Caco-2 (cell line): Measurements from ENCODE around the gene GSS. TPM values are rescaled to one million over a fixed set of nuclear protein-coding genes. Genes with fewer than 3 reads are reported as not detected.

ENCODE experiments used
- BruUV-seq: library from RNA; stranded (reverse); fragments of 400-500 nt; replicated peaks from 2 replicates; lab custom pipeline; 2021; lab: Mats Ljungman, UMichigan
- CTCF ChIA-PET: fragments of 300-600 bp; sonication (Branson Sonifier 250); formaldehyde crosslinking; loops from one replicate; lab custom pipeline; 2022; ENCODE audit warnings: antibody characterized with exemption; lab: Charles Lee
- POLR2A ChIA-PET: fragments of 300-600 bp; sonication (Branson Sonifier 250); formaldehyde crosslinking; loops from one replicate; lab custom pipeline; 2022; ENCODE audit warnings: antibody characterized with exemption; lab: Charles Lee
- DNase-seq, 2 experiments: peaks; one replicate each; pipeline versions ENCODE4 v3.0.0 to v3.0.0-alpha.2; 2020 to 2022
- H3K27me3 ChIP-seq: replicated peaks from 2 replicates; pipeline ENCODE4 v1.6.0; 2011; ENCODE audit warnings: low read length; ENCODE audit not compliant: control insufficient read depth, insufficient read depth
- H3K36me3 ChIP-seq: 2 replicates; pipeline ENCODE4 v1.5.1; 2011; ENCODE audit warnings: low read length; ENCODE audit not compliant: control insufficient read depth, insufficient read depth
- H3K4me1 ChIP-seq: fragments of 250-450 bp; sonication (Bioruptor Pico); 2 replicates; pipeline ENCODE4 v1.5.1; 2020; ENCODE audit warnings: mild to moderate bottlenecking
- H3K4me3 ChIP-seq: 2 replicates; pipeline ENCODE4 v1.5.1; 2011; ENCODE audit warnings: low read depth, mild to moderate bottlenecking, control low read depth, low read length
- H3K9me3 ChIP-seq: fragments of 250-450 bp; sonication (Bioruptor Pico); 2 replicates; pipeline ENCODE4 v1.5.1; 2020; ENCODE audit warnings: mild to moderate bottlenecking, moderate library complexity
- H3K27ac Mint-ChIP-seq: one replicate; pipeline ENCODE4 v1.8.0; 2022; ENCODE audit warnings: mixed read lengths; ENCODE audit not compliant: unreplicated experiment
- H3K27me3 Mint-ChIP-seq: one replicate; pipeline ENCODE4 v1.8.0; 2022; ENCODE audit warnings: mixed read lengths; ENCODE audit not compliant: insufficient read depth, unreplicated experiment
- H3K36me3 Mint-ChIP-seq: one replicate; pipeline ENCODE4 v1.8.0; 2022; ENCODE audit warnings: mild to moderate bottlenecking, mixed read lengths; ENCODE audit not compliant: insufficient read depth, unreplicated experiment
- H3K4me1 Mint-ChIP-seq: one replicate; pipeline ENCODE4 v1.8.0; 2022; ENCODE audit warnings: low read depth, mixed read lengths; ENCODE audit not compliant: unreplicated experiment
- H3K4me3 Mint-ChIP-seq: one replicate; pipeline ENCODE4 v1.8.0; 2022; ENCODE audit warnings: mild to moderate bottlenecking, moderate library complexity, mixed read lengths; ENCODE audit not compliant: unreplicated experiment
- H3K9me3 Mint-ChIP-seq: one replicate; pipeline ENCODE4 v1.8.0; 2022; ENCODE audit warnings: mixed read lengths; ENCODE audit not compliant: unreplicated experiment
- CTCF ChIP-seq, 2 experiments: fragments of 200-600 bp in 1 of 2; IDR thresholded peaks; 1 replicate in 1 of 2; 2 replicates in 1 of 2; pipeline versions ENCODE4 v1.5.1 to v1.8.0; 2011 to 2022; ENCODE audit warnings: antibody characterized with exemption in 1 of 2, control low read depth in 1 of 2, inconsistent platforms in 1 of 2, low read depth in 1 of 2, low read length in 1 of 2, mild to moderate bottlenecking in 1 of 2, moderate library complexity in 1 of 2; ENCODE audit not compliant: insufficient read depth in 1 of 2, severe bottlenecking in 1 of 2, unreplicated experiment in 1 of 2
- intact Hi-C: fragments of 100-400 bp; cut with micrococcal nuclease; formaldehyde crosslinking; loops from one replicate; pipeline ENCODE4 v1.10.0; 2022; ENCODE audit not compliant: unreplicated experiment
- total RNA-seq: library from RNA; stranded (reverse); gene quantifications from 2 replicates; pipeline ENCODE4 v1.2.3, GENCODE V29; 2022

The GSS gene
- total RNA-seq, 1 experiment from 2014 or later, result 138 TPM

GRCh38 chr20:34992751-34993417 lies 37.3 kb upstream of the GSS start:
- intact Hi-C loops, result no loop called here
- Mint-ChIP-seq H3K27me3 (no peaks in the 10 kb centered on the region), H3K27ac (no peak overlapping the region), H3K4me3 (no peak overlapping the region), H3K4me1 (no peaks in the 10 kb centered on the region), H3K9me3 (no peaks in the 10 kb centered on the region), H3K36me3 (peaks cover 71% of the 10 kb centered on the region)
- ChIA-PET CTCF (interaction anchor here (1.0 kb wide), 1 partner anchor 119 kb away, joined by 5 read pairs; no protein-coding TSS in a partner anchor), POLR2A (no interaction called here)
- BruUV-seq, result no TSS peak
- Histone ChIP-seq H3K4me3 (no peak overlapping the region), H3K36me3 (peaks cover 4% of the 10 kb centered on the region), H3K4me1 (no peaks in the 10 kb centered on the region), H3K27me3 (no peaks in the 10 kb centered on the region), H3K9me3 (no peaks in the 10 kb centered on the region)
- TF ChIP-seq CTCF (IDR thresholded peaks at IDR 0.05; ENCODE audit: insufficient read depth in 1 of 2, low read depth in 1 of 2, low read length in 1 of 2, severe bottlenecking in 1 of 2, unreplicated experiment in 1 of 2), result no peak
- DNase-seq, result no peak

GRCh38 chr20:34990661-34991214 lies 35.1 kb upstream of the GSS start:
- no peaks in the 10 kb centered on the region for H3K9me3 Mint-ChIP-seq
- no peaks in the 10 kb centered on the region for H3K4me1 Mint-ChIP-seq
- intact Hi-C loops, result no loop called here
- ChIA-PET POLR2A (interaction anchor here (0.7 kb wide), 1 partner anchor 270 kb away, joined by 7 read pairs; no protein-coding TSS in a partner anchor), CTCF (interaction anchor here (1.1 kb wide), 1 partner anchor 117 kb away, joined by 5 read pairs; no protein-coding TSS in a partner anchor)
- peak overlapping the region; percentile 29 for H3K27ac Mint-ChIP-seq
- H3K27me3 Mint-ChIP-seq, result no peaks in the 10 kb centered on the region
- peaks cover 58% of the 10 kb centered on the region for H3K36me3 Mint-ChIP-seq
- no peak overlapping the region for H3K4me3 Mint-ChIP-seq
- no peaks in the 10 kb centered on the region; the same call in 1 of the 2 replicates for H3K27me3 ChIP-seq
- no peak for TF ChIP-seq CTCF (IDR thresholded peaks at IDR 0.05; ENCODE audit: insufficient read depth in 1 of 2, low read depth in 1 of 2, low read length in 1 of 2, severe bottlenecking in 1 of 2, unreplicated experiment in 1 of 2)
- DNase-seq, result no peak
- BruUV-seq, result no TSS peak
- no peak overlapping the region for H3K4me3 ChIP-seq
- no peaks in the 10 kb centered on the region for H3K9me3 ChIP-seq
- no peaks in the 10 kb centered on the region for H3K4me1 ChIP-seq
- H3K36me3 ChIP-seq, result peaks cover 4% of the 10 kb centered on the region

GRCh38 chr20:34990231-34990630 lies 34.6 kb upstream of the GSS start:
- intact Hi-C loops, result no loop called here
- ChIA-PET POLR2A (interaction anchor here (0.7 kb wide), 1 partner anchor 269 kb away, joined by 7 read pairs; no protein-coding TSS in a partner anchor), CTCF (interaction anchor here (2.3 kb wide), 1 partner anchor 116 kb away, joined by 5 read pairs; no protein-coding TSS in a partner anchor)
- Mint-ChIP-seq H3K4me3 (no peak overlapping the region), H3K4me1 (no peaks in the 10 kb centered on the region), H3K27ac (no peak overlapping the region), H3K27me3 (no peaks in the 10 kb centered on the region), H3K9me3 (no peaks in the 10 kb centered on the region), H3K36me3 (peaks cover 60% of the 10 kb centered on the region)
- Histone ChIP-seq H3K36me3 (peaks cover 1% of the 10 kb centered on the region), H3K27me3 (no peaks in the 10 kb centered on the region; the same call in 1 of the 2 replicates), H3K4me1 (no peaks in the 10 kb centered on the region), H3K9me3 (no peaks in the 10 kb centered on the region), H3K4me3 (no peak overlapping the region)
- DNase-seq, result no peak
- no TSS peak for BruUV-seq
- TF ChIP-seq CTCF (IDR thresholded peaks at IDR 0.05; ENCODE audit: insufficient read depth in 1 of 2, low read depth in 1 of 2, low read length in 1 of 2, severe bottlenecking in 1 of 2, unreplicated experiment in 1 of 2), result no peak
